KG1 (cell line): ENCODE measurements around the gene IER5.

Experiments used
- DNase-seq: peaks from one replicate; lab custom pipeline; 2025; lab: John Stamatoyannopoulos, UW

Gene IER5

GRCh38 chr1:181099152-181100014 is 10.9 kb downstream of the IER5 start:
- DNase-seq = no peak

GRCh38 chr1:181100015-181100905 is 11.8 kb downstream of the IER5 start:
- no peak for DNase-seq

GRCh38 chr1:181100934-181101333 is 12.4 kb downstream of the IER5 start:
- DNase-seq = no peak

GRCh38 chr1:181101581-181102226 is 13.2 kb downstream of the IER5 start:
- DNase-seq = no peak

DNA sequence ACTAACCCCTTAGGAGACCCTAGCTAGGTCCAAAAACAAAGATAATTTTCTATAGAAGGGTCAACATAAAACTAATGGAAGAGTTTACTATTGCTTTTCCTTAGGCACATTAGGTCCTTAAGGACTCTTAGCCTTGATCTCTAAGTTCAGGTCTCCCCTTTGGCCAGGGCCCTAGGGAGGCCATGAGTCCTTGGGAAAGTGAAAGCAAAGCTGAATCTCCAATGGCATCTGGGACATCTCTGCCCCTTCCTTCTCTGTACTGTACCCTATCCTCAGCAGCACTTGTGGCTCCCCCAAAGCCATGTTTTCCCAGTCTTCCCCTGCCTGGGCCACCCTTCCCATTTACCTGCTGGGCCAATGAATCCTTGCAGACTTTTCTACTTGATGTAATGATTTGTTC is 14.3 kb downstream of the IER5 start:
- DNase-seq = no peak

GRCh38 chr1:181103399-181103798 is 14.9 kb downstream of the IER5 start:
- no peak for DNase-seq

DNA sequence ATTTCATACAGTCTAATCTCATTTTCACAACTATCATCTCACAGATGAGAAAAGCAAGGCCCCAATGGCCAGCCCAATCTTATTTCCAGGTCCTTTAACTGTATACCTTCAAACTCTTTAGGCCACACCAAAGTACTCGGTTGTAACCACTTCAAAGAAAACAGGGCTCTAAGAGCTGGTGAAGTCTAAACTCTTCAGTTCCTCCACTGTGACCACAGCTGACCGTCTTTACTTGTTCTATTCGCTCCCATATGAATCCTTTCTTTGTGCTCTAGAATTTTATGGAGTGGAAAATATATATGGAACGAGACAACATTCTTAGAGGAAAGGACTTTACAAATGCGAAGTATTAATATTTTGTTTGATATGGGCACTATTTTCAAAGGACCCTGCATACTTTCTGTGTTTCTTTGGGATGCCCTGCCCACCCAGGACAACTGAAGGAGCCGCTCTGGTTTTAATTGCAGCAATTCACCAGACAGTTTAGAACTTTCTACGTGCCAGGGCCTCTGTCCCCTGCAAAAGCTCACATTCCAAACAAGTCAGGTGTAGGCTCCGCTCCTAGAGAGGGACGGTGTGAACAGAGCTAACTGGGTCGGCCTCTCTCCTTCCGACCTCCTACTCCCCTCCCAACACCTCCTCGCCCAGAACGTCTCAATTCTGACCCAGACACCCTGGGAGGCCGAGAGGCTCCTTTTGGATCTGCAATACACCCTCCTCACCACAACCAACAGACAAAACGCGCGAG is 15.7 kb downstream of the IER5 start:
- no peak for DNase-seq

GRCh38 chr1:181104790-181105133 is 16.3 kb downstream of the IER5 start:
- no peak for DNase-seq

DNA sequence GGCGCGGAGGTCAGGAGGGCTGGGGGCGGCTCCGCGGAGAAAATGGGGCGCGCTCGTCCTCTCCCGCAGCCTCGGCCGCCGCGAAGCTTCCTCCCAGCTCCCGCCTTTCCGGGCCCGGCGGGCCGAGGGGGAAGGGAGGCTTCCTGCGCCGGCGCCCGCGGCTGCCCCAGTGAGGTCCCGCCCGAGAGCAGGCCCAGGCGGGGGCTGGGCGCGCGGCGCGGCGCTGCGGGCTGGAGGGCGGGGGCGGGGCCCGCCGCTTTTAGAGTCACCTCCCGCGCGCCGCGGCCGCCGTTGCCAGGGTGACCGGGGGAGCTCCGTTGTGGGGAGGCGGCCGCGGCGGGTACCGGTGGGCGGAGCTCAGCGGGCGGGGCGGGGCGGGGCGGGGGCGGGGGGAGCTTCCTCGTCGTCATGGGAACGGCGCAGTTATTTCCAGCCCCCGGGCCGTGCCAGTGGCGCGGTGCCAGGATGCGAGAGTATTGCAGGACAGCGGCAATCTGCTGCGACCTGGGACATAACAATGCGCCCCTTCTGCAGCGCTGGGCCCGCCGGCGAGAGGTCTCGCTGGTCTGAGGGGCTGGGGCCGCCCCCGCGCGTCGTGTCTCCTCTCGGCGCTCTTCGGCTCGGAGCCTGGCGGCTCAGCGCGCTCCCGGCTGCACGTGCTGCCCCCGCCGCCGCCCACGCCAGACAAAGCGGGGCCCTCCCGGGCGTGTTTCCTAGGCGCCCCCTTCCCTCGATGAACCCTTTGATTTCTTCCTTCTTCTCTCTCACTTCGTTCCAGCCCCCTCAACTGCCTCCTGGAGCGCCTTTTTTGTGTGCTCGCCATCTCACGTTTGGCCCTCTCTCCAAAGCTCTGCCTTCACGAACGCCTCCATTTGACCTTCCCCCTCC is 16.9 kb downstream of the IER5 start:
- DNase-seq = peak; percentile 86

DNA sequence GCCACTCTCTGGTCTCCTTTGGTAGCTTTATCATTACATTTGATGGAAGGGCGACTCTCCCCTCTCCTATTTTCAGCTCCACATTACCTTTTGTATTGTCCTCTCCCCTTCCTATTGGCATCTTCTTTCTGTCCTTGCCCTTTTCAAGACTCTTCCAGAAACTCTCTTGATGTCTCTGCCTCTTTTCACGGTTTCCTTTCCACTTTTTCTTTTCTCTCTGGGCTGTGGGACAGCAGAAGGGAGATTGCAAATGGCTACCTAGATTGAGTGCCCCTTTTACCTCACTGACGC is 17.5 kb downstream of the IER5 start:
- no peak for DNase-seq

DNA sequence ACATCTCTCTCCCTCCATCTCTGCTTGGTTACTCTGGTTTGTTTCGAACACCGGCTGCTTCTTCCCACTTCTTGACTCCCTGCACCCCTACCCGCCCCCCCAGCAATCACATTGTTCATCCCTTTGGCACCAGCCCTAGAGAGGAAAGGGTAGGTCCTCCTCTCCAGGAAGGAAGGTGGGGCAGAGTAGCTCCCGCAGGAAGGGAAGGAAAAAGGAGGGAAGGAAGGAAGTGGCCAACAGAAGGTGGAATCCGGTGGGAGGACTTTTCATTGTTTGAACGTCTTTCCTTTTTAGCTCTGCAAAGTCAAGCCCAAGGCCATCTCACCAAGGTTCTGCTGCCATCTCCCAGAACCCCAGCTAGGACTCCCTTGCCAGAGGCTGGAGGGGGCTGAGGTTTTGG is 18.0 kb downstream of the IER5 start:
- DNase-seq = no peak

DNA sequence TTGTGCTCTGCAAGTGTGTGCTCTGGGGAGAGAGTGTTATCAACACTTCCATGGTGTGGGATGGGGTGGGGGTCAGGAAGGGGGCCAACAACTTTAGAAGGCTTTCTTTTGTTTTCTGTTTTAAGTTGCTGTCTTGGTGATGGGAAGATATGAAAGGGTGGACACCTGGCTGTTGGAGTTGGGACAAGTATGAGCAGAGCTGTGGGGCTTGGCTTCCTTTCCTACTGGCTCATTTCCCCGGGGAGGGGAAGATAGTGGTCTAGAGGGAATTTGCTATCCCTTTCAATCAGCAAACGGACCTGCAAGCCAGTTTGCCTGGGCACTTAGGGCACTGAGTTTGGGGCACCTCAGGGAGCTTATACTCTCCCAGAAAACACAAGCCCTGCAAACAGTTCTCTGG is 19.2 kb downstream of the IER5 start:
- no peak for DNase-seq

DNA sequence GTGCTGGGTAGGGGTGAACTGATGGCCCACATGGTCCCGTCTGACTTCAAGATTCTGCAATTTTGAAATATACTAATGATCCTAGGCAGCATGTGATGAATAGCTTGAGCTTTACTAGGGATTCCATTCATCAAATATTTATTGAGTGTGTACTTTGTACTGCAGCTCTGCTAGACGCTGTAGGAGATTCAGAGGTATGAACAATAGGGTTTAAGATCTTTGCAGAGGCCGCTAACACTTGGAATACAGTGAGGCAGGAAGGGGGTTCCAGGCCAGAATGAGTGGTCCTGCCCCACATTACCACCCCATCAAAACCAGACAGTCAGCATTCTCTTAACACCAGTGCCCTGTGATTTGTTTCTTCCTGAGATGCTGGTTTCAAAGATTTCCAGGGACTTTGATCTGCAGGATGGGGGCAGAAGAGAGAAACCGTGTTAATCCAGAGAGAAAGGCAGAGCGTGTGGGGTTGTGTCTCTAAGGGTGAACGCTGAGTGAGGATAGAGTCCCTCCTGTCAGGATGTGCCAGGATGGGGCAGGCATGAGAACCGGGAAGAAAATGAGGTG is 19.9 kb downstream of the IER5 start:
- no peak for DNase-seq

DNA sequence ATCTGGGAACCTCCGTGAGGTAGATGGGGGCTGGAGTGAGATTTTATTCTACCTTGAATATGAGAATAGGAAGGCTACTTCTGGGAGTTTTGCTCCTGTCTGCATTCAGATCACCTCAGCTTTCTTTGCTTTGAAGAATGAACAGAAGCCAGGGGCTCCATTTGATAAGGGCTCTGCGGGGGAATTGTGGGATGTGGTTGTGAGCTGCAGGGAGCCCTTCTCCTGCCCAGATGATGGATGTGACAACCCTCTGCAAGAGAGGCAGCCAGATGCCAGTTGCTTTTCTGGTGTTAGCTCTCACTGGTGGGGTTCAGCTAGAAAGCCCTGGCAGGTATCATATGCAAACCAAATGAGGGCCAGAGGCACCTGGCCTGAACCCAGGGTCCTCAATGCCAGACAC is 21.5 kb downstream of the IER5 start:
- no peak for DNase-seq

DNA sequence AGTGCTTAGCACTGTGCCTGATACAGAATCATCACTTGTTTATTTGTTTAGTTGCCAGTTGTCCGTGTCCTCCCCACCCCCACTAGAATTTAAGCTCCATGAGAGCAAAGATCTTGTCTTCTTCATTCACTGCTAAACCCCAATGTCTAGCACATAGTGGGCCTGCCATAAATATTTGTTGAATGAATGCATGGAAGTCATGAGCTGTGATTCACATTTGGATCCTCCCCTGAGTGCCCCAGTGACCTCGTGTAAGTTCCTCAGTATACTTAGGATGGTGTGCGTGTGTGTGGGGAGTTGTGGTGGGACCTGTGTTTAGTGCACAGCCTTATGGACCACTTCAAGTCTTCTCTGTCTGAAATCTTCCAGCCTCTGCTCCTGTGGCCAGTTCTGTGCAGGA is 23.1 kb downstream of the IER5 start:
- DNase-seq = no peak

GRCh38 chr1:181112071-181112929 is 23.8 kb downstream of the IER5 start:
- DNase-seq = no peak

DNA sequence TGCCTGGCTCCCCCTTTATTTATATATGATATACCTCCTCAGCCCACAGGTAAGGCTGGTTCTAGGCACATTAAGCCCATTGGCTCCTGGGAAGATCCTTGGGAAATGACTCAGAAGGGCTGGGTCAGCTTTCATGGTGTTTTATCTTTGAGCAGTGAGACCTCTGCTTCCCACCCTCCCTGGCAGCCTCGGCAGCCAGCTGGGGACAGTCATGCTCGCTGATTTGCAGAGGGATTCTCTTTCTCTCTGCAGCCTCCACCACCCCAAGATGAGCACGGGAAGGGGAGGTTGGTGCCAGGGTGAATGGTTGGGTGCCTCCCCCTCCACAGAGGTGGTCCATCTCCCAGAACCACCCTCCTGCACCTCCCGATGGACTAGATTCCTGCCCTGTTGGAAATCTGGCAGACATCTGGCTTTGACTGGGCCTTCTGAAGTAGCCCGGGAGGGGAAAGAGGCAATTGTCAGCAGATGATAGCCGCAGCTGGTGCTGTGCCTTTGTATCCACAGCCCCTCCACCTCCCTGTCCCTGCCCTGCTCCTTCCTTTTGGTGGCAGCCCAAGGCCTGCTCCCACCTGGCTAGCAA is 24.6 kb downstream of the IER5 start:
- no peak for DNase-seq

DNA sequence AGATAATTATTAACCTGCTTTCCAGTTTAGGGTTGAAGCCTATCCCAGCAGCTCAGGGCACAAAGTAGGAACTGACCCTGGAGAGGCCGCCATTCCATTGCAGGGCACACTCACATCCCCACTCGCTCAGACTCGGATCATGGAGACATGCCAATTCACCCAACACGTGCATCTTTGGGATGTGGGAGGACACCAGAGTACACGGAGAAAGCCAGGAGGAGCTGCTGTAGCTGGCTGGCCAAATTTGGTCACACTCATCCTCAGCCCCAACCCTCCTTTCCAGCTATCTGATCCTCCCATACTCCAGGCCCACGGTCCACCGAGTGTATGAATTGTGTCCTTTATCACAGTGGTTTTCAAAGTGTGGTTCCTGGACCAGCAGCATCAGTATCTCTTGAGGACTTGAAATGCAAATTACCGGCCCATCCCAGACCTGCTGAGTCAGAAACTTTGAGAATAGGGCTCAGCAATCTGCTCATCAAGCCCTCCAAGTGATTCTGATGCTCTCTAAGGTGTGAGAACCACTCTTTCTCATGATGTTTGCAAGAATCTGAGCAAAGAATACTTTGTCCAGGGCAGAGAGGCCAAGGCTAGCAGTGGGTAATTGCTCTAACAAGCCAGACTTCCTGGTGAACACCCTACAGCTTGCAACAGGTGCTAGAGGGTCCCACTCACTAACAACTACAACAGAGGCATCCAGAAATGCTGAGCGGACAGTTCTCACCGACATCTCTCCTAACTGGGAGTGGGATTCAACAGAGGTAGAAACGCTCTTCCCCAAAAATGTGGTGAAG is 26.3 kb downstream of the IER5 start:
- no peak for DNase-seq

- no peak for DNase-seq
Measured at GRCh38 chr1:181115368-181115684, 26.8 kb downstream of the IER5 start.
